ENCODE results near the gene LRRC74A.

DNA sequence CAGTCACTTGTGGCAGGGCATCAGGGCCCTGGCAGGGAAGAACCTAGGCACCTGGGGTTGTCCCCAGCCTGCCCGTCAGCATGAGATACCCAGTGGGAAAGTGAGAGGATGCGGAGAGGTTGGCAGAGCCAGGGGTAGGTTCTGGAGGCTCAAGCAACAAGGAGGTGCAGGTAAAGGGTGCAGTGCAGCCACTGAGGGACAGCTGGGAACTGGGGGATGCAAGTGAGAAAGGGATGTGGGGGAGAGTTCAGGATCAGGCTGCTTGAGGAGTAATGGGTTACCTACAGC, 46.2 kb upstream of the LRRC74A start:
- TF ChIP-seq, protein P1, sequence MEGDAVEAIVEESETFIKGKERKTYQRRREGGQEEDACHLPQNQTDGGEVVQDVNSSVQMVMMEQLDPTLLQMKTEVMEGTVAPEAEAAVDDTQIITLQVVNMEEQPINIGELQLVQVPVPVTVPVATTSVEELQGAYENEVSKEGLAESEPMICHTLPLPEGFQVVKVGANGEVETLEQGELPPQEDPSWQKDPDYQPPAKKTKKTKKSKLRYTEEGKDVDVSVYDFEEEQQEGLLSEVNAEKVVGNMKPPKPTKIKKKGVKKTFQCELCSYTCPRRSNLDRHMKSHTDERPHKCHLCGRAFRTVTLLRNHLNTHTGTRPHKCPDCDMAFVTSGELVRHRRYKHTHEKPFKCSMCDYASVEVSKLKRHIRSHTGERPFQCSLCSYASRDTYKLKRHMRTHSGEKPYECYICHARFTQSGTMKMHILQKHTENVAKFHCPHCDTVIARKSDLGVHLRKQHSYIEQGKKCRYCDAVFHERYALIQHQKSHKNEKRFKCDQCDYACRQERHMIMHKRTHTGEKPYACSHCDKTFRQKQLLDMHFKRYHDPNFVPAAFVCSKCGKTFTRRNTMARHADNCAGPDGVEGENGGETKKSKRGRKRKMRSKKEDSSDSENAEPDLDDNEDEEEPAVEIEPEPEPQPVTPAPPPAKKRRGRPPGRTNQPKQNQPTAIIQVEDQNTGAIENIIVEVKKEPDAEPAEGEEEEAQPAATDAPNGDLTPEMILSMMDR (IDR thresholded peaks at IDR 0.05), result no peak
- no peak for TF ChIP-seq POLR2A (IDR thresholded peaks at IDR 0.05)

Data from thyroid gland (tissue), 4 donors.